IMR-90 (cell line): ENCODE data around the gene RAB5B. TPM values are rescaled to one million over a fixed set of nuclear protein-coding genes. Genes with fewer than 3 reads are reported as not detected.

Experiments
- ATAC-seq: fragments of 200-7000 bp; cut with Tn5 transposase; 2 replicates; pipeline ENCODE4 v1.9.1; 2020; ENCODE audit warnings: low read depth, mild to moderate bottlenecking, moderate library complexity
- Bru-seq: library from RNA; stranded (reverse); fragments of 400-500 nt; gene quantifications from one replicate; lab custom pipeline; 2021; lab: Mats Ljungman, UMichigan
- BruChase-seq, 2 experiments: library from RNA; stranded (reverse); fragments of 400-500 nt; gene quantifications; one replicate each; lab custom pipeline; 2021; lab: Mats Ljungman, UMichigan
- BruUV-seq: library from RNA; stranded (reverse); fragments of 400-500 nt; replicated peaks from 2 replicates; lab custom pipeline; 2021; lab: Mats Ljungman, UMichigan
- CTCF ChIA-PET: fragments of 300-600 bp; formaldehyde crosslinking; extraction: SDS; loops from one replicate; lab custom pipeline; 2021; ENCODE audit warnings: antibody characterized with exemption; lab: Yijun Ruan, JAX
- POLR2A ChIA-PET: fragments of 300-600 bp; sonication (Branson Sonifier 250); formaldehyde crosslinking; loops from one replicate; lab custom pipeline; 2022; ENCODE audit warnings: antibody characterized with exemption; ENCODE audit not compliant: unreplicated experiment; lab: Charles Lee
- DNase-seq: peaks from one replicate; pipeline ENCODE4 v3.0.0; 2013
- H2AFZ ChIP-seq: replicated peaks from 2 replicates; pipeline ENCODE3; 2013; ENCODE audit warnings: low read length, mild to moderate bottlenecking; ENCODE audit not compliant: poor library complexity
- H2AK5ac ChIP-seq: 2 replicates; pipeline ENCODE4 v1.6.1; 2013; ENCODE audit warnings: low read depth, low read length, inconsistent platforms
- H2AK9ac ChIP-seq: replicated peaks from 2 replicates; pipeline ENCODE3; 2013; ENCODE audit warnings: mild to moderate bottlenecking, low read depth, low read length, moderate library complexity; ENCODE audit not compliant: poor library complexity
- H2BK120ac ChIP-seq: 2 replicates; pipeline ENCODE4 v1.6.1; 2013; ENCODE audit warnings: low read depth, low read length, inconsistent platforms
- H2BK15ac ChIP-seq: 3 replicates; pipeline ENCODE4 v1.6.1; 2013; ENCODE audit warnings: low read depth, low read length, inconsistent platforms
- H2BK20ac ChIP-seq: 2 replicates; pipeline ENCODE4 v1.6.1; 2013; ENCODE audit warnings: low read depth, mild to moderate bottlenecking, inconsistent platforms, low read length, moderate library complexity
- H2BK5ac ChIP-seq: 2 replicates; pipeline ENCODE4 v1.6.1; 2013; ENCODE audit warnings: mild to moderate bottlenecking, low read depth, low read length, inconsistent platforms; ENCODE audit not compliant: poor library complexity, severe bottlenecking
- H3K14ac ChIP-seq: replicated peaks from 2 replicates; pipeline ENCODE4 v1.6.1; 2013; ENCODE audit warnings: low read depth, low read length, inconsistent platforms
- H3K18ac ChIP-seq: 2 replicates; pipeline ENCODE4 v1.6.1; 2013; ENCODE audit warnings: low read depth, low read length, control low read depth
- H3K23ac ChIP-seq: 2 replicates; pipeline ENCODE4 v1.6.1; 2013; ENCODE audit warnings: low read depth, low read length, inconsistent platforms
- H3K27ac ChIP-seq: 2 replicates; pipeline ENCODE4 v1.5.1; 2013; ENCODE audit warnings: mild to moderate bottlenecking, control low read depth, low read length; ENCODE audit not compliant: insufficient read depth
- H3K27me3 ChIP-seq: 2 replicates; pipeline ENCODE4 v1.6.1; 2013; ENCODE audit warnings: low read length; ENCODE audit not compliant: control insufficient read depth, insufficient read depth
- H3K36me3 ChIP-seq: 2 replicates; pipeline ENCODE4 v1.6.1; 2013; ENCODE audit warnings: low read length, mixed read lengths; ENCODE audit not compliant: control insufficient read depth, insufficient read depth
- H3K4ac ChIP-seq: 2 replicates; pipeline ENCODE4 v1.6.1; 2013; ENCODE audit warnings: low read depth, low read length, inconsistent platforms
- H3K4me1 ChIP-seq: 2 replicates; pipeline ENCODE4 v1.6.1; 2013; ENCODE audit warnings: low read length, mixed read lengths; ENCODE audit not compliant: control insufficient read depth, insufficient read depth
- H3K4me2 ChIP-seq: 2 replicates; pipeline ENCODE4 v1.6.1; 2013; ENCODE audit warnings: low read depth, mild to moderate bottlenecking, control low read depth, low read length, moderate library complexity
- H3K4me3 ChIP-seq: 2 replicates; pipeline ENCODE4 v1.5.1; 2013; ENCODE audit warnings: low read depth, mild to moderate bottlenecking, control low read depth, low read length, moderate library complexity; ENCODE audit not compliant: insufficient read depth
- H3K56ac ChIP-seq: 2 replicates; pipeline ENCODE4 v1.6.1; 2013; ENCODE audit warnings: low read length, inconsistent platforms; ENCODE audit not compliant: insufficient read depth; ENCODE audit errors: extremely low read depth
- H3K79me1 ChIP-seq, 2 experiments: 2 replicates each; pipeline ENCODE4 v1.6.1; 2013; ENCODE audit warnings: low read length in 2 of 2, inconsistent platforms in 1 of 2, low read depth in 1 of 2
- H3K9ac ChIP-seq: 2 replicates; pipeline ENCODE4 v1.6.1; 2013; ENCODE audit warnings: low read depth, low read length, control low read depth
- H3K9me1 ChIP-seq: 2 replicates; pipeline ENCODE4 v1.6.1; 2013; ENCODE audit warnings: low read length, inconsistent platforms; ENCODE audit not compliant: insufficient read depth
- H3K9me3 ChIP-seq: 2 replicates; pipeline ENCODE4 v1.6.1; 2013; ENCODE audit warnings: low read length; ENCODE audit not compliant: control insufficient read depth, insufficient read depth
- H4K20me1 ChIP-seq: 2 replicates; pipeline ENCODE4 v1.6.1; 2013; ENCODE audit warnings: low read length, inconsistent platforms; ENCODE audit not compliant: insufficient read depth
- H4K5ac ChIP-seq: 2 replicates; pipeline ENCODE4 v1.6.1; 2013; ENCODE audit warnings: mild to moderate bottlenecking, low read depth, low read length, control low read depth
- H4K8ac ChIP-seq, 2 experiments: 2 replicates each; pipeline ENCODE4 v1.6.1; 2013; ENCODE audit warnings: low read depth in 2 of 2, low read length in 2 of 2, control low read depth in 1 of 2, inconsistent platforms in 1 of 2
- H4K91ac ChIP-seq: 2 replicates; pipeline ENCODE4 v1.6.1; 2013; ENCODE audit warnings: low read depth, low read length, inconsistent platforms; ENCODE audit not compliant: insufficient read depth
- CEBPB ChIP-seq: IDR thresholded peaks from 2 replicates; pipeline ENCODE4 v1.6.1; 2012; ENCODE audit warnings: low read depth, low read length, improper control_type of control experiment
- CHD1 ChIP-seq: IDR thresholded peaks from 2 replicates; pipeline ENCODE4 v1.6.1; 2012; ENCODE audit warnings: low read depth, low read length, improper control_type of control experiment
- CTCF ChIP-seq: conservative IDR thresholded peaks from 2 replicates; pipeline ENCODE4 v1.5.1; 2012; ENCODE audit warnings: mild to moderate bottlenecking, low read depth, low read length, improper control_type of control experiment
- FOS ChIP-seq: fragments of 150-350 bp; IDR thresholded peaks from 2 replicates; pipeline ENCODE4 v1.6.1; 2016; ENCODE audit warnings: low read depth, low read length
- MAFK ChIP-seq: IDR thresholded peaks from 2 replicates; pipeline ENCODE4 v1.6.1; 2012; ENCODE audit warnings: low read depth, low read length, improper control_type of control experiment
- MAZ ChIP-seq: IDR thresholded peaks from 2 replicates; pipeline ENCODE4 v1.6.1; 2012; ENCODE audit warnings: low read depth, mild to moderate bottlenecking, low read length, improper control_type of control experiment, moderate library complexity, borderline replicate concordance
- MXI1 ChIP-seq: IDR thresholded peaks from 2 replicates; pipeline ENCODE4 v1.6.1; 2012; ENCODE audit warnings: low read depth, mild to moderate bottlenecking, low read length, moderate library complexity, borderline replicate concordance
- NFE2L2 ChIP-seq: fragments of 150-350 bp; IDR thresholded peaks from 2 replicates; pipeline ENCODE4 v1.6.1; 2016; ENCODE audit warnings: low read depth, mild to moderate bottlenecking, low read length
- POLR2A ChIP-seq: IDR thresholded peaks from 2 replicates; pipeline ENCODE4 v1.6.1; 2012; ENCODE audit warnings: mild to moderate bottlenecking, low read depth, low read length
- RAD21 ChIP-seq: IDR thresholded peaks from 2 replicates; pipeline ENCODE4 v1.6.1; 2012; ENCODE audit warnings: low read length, improper control_type of control experiment
- RCOR1 ChIP-seq: IDR thresholded peaks from 2 replicates; pipeline ENCODE4 v1.6.1; 2012; ENCODE audit warnings: mild to moderate bottlenecking, low read length, improper control_type of control experiment; ENCODE audit not compliant: insufficient replicate concordance
- WGBS, 2 experiments: methylation state at CpG; one replicate each; pipeline versions ENCODE4 v1.1.5 to v1.1.7; 2013; ENCODE audit warnings: missing lambda C conversion rate in 2 of 2; ENCODE audit not compliant: insufficient read length in 1 of 2; ENCODE audit errors: extremely low coverage in 2 of 2; 5-methylcytosine and 5-hydroxymethylcytosine counted together
- dilution Hi-C: fragments of 300-500 bp; cut with HindIII; formaldehyde crosslinking; loops from one replicate; pipeline ENCODE4 v1.14.3; 2018; ENCODE audit warnings: low sequenced_read_pairs; ENCODE audit not compliant: unreplicated experiment
- in situ Hi-C: fragments of 300-500 bp; cut with MboI; formaldehyde crosslinking; loops from 3 replicates; pipeline ENCODE4 v1.14.3; 2019; ENCODE audit warnings: low sequenced_read_pairs, inconsistent platforms, mixed read lengths
- intact Hi-C: fragments of 100-400 bp; cut with micrococcal nuclease; formaldehyde crosslinking; loops from 2 replicates; pipeline ENCODE4 v1.10.0; 2022
- long read RNA-seq: library from polyadenylated mRNA; unstranded; transcript quantifications from one replicate; pipeline ENCODE4 v2.0.0, GENCODE V29; 2021; ENCODE audit not compliant: unreplicated experiment
- polyA plus RNA-seq, 3 experiments: library from polyadenylated mRNA; depleted of rRNA; stranded (reverse); fragments of >200 nt; gene quantifications; 2 replicates each; pipeline ENCODE4 v1.2.3, GENCODE V29; 2012; ENCODE audit warnings: low replicate concordance in 1 of 3
- total RNA-seq: library from RNA; depleted of rRNA; stranded (reverse); fragments of >200 nt; gene quantifications from 2 replicates; pipeline ENCODE4 v1.2.3, GENCODE V29; 2012; rRNA removed
- TF ChIP-seq, protein P1 (sequence below): fragments of 150-350 bp; IDR thresholded peaks from 2 replicates; pipeline ENCODE4 v1.6.1; 2017; ENCODE audit warnings: mild to moderate bottlenecking, antibody characterized with exemption, low read length, low read depth

RAB5B gene, protein sequence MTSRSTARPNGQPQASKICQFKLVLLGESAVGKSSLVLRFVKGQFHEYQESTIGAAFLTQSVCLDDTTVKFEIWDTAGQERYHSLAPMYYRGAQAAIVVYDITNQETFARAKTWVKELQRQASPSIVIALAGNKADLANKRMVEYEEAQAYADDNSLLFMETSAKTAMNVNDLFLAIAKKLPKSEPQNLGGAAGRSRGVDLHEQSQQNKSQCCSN
- total RNA-seq (54.4 and 56.5 TPM in 2 replicates), polyA plus RNA-seq (2012; rRNA removed) (85.6 and 99.2 TPM in 2 replicates), Bru-seq, nascent RNA (percentile 83 among the genes with signal in this experiment), BruChase-seq, experiment 1, labeled RNA remaining after a 6-hour chase (percentile 95 among the genes with signal in this experiment), BruChase-seq, experiment 2, labeled RNA remaining after a 2-hour chase (percentile 90 among the genes with signal in this experiment)
- polyA plus RNA-seq (2012; cell fraction: cytosol; rRNA removed): 44.8 and 45.5 TPM in 2 replicates
- polyA plus RNA-seq (2012; cell fraction: nucleus; rRNA removed; ENCODE audit: low replicate concordance): 42.5 and 123 TPM in 2 replicates
- long read RNA-seq, full-length matches to known transcripts: 17 of 45 reads
- long read RNA-seq, partial matches to known transcripts: 4 of 45 reads
- long read RNA-seq, other reads (novel, unspliced or antisense): 24 of 45 reads

GRCh38 chr12:55973599-55974307 lies at the start of gene RAB5B:
TSS of gene RAB5B (plus strand) at chr12:55974078. CDS start at chr12:55986961, 12,883 bp downstream.
- Histone ChIP-seq H3K9me1 (peaks cover 5% of the 10 kb centered on the region; the same call in 1 of the 2 replicates), H3K9me3 (no peaks in the 10 kb centered on the region), H2AK5ac (peak within 1 kb of the TSS; percentile 100), H3K14ac (peak within 1 kb of the TSS; percentile 88), H3K9ac (peak within 1 kb of the TSS; percentile 85), H2BK5ac (peak within 1 kb of the TSS; percentile 98), H4K8ac (peak within 1 kb of the TSS; percentile 74 to 98), H3K36me3 (peaks cover 5% of the 10 kb centered on the region), H3K79me1 (peaks cover 12 to 65% of the 10 kb centered on the region in 2 experiments; a peak in 3 of 4 replicates), H2BK120ac (peak within 1 kb of the TSS; percentile 84), H3K4ac (peak within 1 kb of the TSS; percentile 97), H3K18ac (peak within 1 kb of the TSS; percentile 58), H3K23ac (peak within 1 kb of the TSS; percentile 97), H2AK9ac (peak within 1 kb of the TSS; percentile 98), H3K27ac (peak within 1 kb of the TSS; percentile 64), H3K27me3 (no peaks in the 10 kb centered on the region), H3K4me3 (peak within 1 kb of the TSS; percentile 70), H2BK15ac (peak within 1 kb of the TSS; percentile 99; the same call in 2 of the 3 replicates), H4K5ac (peak within 1 kb of the TSS; percentile 58), H2AFZ (peak within 1 kb of the TSS; percentile 89), H3K4me1 (peaks cover 5% of the 10 kb centered on the region), H2BK20ac (peak within 1 kb of the TSS; percentile 2; the same call in 1 of the 2 replicates), H4K20me1 (peaks cover 14% of the 10 kb centered on the region; the same call in 1 of the 2 replicates), H3K4me2 (peak within 1 kb of the TSS; percentile 91), H3K56ac (peak within 1 kb of the TSS; percentile 71), H4K91ac (peak within 1 kb of the TSS; percentile 88)
- BruUV-seq: no TSS peak
- in situ Hi-C loops (no loop called here), intact Hi-C loops (loop anchor here (1.0 kb wide), 1 partner anchor 235 kb away; no protein-coding TSS in a partner anchor), dilution Hi-C loops (no loop called here)
- POLR2A ChIA-PET: interaction anchor here (1.0 to 1.2 kb wide), 3 partner anchors 9 to 70 kb away, joined by 3 to 13 read pairs (median 4); no protein-coding TSS in a partner anchor
- CTCF ChIA-PET: interaction anchor here (0.6 to 0.9 kb wide), 2 partner anchors 57 to 235 kb away, joined by 3 read pairs; no protein-coding TSS in a partner anchor
- peak; percentile 89 for ATAC-seq
- DNase-seq: peak; percentile 100
- WGBS, 2 experiments: 0% methylated on average over 17 of the region's 39 CpGs; no CpG with 5 or more reads in 1 of the 2 experiments
- no peak for TF ChIP-seq RAD21
- no peak for TF ChIP-seq CTCF
- TF ChIP-seq, protein P1, sequence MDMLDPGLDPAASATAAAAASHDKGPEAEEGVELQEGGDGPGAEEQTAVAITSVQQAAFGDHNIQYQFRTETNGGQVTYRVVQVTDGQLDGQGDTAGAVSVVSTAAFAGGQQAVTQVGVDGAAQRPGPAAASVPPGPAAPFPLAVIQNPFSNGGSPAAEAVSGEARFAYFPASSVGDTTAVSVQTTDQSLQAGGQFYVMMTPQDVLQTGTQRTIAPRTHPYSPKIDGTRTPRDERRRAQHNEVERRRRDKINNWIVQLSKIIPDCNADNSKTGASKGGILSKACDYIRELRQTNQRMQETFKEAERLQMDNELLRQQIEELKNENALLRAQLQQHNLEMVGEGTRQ: peak; percentile 68; the same call in 1 of the 2 replicates
- TF ChIP-seq POLR2A: peak; percentile 93
- no peak for TF ChIP-seq CEBPB
- TF ChIP-seq MAFK: no peak
- TF ChIP-seq CHD1: peak; percentile 69; the same call in 1 of the 2 replicates
- TF ChIP-seq RCOR1: no peak
- 0 out of 2 replicates have a peak, but pooled peaks have one; percentile 20 for TF ChIP-seq MXI1
- TF ChIP-seq NFE2L2: no peak
- peak; percentile 85 for TF ChIP-seq FOS
- TF ChIP-seq MAZ: peak; percentile 86
